LNCaP clone FGC (cell line): ENCODE measurements around the gene PARD6B.

ENCODE experiments used
- DNase-seq: peaks from one replicate; pipeline ENCODE4 v3.0.0-alpha.2; 2011; ENCODE audit warnings: low read depth
- H3K4me3 ChIP-seq: 2 replicates; pipeline ENCODE4 v1.5.1; 2011; ENCODE audit warnings: mild to moderate bottlenecking, low read depth, low read length, control low read depth
- CTCF ChIP-seq: IDR thresholded peaks from 2 replicates; pipeline ENCODE4 v1.5.1; 2012; ENCODE audit warnings: mild to moderate bottlenecking; ENCODE audit not compliant: control insufficient read depth, insufficient read depth; ENCODE audit errors: extremely low read depth

Gene PARD6B

DNA sequence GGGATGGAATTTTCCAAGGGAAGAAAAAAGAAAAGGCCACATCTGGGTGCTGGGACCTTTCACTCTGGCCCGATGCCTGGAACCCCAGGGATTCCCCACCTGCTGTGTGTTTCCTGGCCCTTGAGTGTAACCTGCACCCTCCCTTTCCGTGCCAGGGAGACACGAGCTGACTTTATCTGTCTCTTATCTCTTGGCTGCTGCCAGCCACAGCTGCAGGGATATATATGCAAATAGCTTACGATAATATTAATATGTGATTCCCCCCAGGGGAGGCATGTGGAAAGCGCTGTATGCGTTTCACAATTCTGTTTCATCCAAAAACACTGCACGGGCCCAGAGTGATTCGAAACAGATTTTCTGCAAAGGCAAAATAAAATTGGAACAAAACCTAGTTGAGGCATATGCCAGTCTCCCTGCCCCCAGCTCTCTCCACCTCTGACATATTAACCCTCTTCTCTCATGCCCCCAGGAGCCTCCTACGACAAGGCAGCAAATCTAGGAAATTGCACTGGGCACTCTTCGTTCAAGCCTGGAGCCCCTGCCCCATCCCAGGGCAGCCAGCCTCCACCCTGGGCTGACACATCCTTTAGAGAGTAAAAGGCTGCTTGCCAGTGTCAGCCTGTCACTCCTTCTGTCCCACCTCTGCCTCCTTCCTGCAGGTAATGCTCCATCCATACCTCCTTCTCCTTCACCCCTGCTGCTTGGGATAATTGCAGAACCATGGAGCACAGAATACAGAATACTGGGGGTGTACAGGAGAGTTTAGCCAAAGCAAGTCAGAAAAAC is 41.3 kb upstream of the PARD6B start:
- H3K4me3 ChIP-seq = no peak overlapping the region
- no peak for DNase-seq
- no peak for TF ChIP-seq CTCF

GRCh38 chr20:50690650-50691572 is 40.5 kb upstream of the PARD6B start, which contains the start of gene RIPOR3:
RIPOR3 (minus strand) TSS chr20:50691542; CDS start chr20:50691128, 414 bp downstream.
- no peak for DNase-seq
- H3K4me3 ChIP-seq = no peak within 1 kb of the TSS
- TF ChIP-seq CTCF = no peak

DNA sequence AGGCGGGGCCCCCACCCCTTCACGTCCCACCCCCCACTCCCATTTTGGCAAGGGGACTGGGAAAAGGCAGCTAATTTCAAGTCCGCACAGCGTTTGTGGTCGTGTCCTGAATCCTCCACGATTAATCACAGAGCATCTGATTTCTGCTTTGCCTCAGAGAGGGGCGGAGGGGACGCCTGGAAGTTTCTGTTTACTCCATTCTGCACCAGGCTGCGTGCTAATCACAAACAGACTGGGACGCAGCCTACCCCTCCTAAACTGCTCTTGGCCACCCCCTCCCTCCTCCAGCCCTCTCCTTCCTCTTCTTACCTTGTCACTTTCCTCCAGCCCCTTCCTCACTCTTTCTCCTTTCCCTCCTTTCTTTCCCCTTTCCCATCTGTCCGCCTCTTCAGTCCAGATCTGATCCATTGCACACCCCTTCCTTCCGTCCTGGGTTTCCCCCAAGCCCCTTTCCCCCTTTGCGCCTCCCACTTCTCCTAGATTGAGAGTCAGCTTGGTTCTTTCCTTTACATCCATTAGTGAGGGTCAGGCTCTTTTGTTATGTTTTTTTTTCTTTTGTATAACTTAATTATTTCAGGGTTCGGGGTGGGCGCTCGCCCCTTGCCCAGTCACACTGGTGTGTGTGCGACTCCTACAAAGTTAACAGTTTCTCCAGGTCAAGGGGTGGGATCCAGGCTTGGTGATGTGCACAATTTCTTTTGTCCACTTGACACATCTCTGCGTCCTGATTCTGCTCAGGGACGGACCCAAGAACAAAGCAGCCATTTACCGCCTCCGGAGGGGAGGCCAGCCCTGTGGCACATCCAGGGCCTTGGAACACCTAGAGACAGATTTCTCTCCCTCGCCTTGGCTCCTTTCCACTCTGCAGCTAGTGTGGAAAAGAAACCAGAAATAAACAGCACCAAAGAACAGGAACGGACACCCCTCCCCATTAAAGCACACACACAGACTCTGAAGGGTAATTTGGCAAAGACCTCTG is 39.5 kb upstream of the PARD6B start:
- no peak overlapping the region for H3K4me3 ChIP-seq
- TF ChIP-seq CTCF = no peak
- DNase-seq = no peak

GRCh38 chr20:50692552-50692933 is 38.8 kb upstream of the PARD6B start:
- no peak for DNase-seq
- no peak overlapping the region for H3K4me3 ChIP-seq
- TF ChIP-seq CTCF = no peak

DNA sequence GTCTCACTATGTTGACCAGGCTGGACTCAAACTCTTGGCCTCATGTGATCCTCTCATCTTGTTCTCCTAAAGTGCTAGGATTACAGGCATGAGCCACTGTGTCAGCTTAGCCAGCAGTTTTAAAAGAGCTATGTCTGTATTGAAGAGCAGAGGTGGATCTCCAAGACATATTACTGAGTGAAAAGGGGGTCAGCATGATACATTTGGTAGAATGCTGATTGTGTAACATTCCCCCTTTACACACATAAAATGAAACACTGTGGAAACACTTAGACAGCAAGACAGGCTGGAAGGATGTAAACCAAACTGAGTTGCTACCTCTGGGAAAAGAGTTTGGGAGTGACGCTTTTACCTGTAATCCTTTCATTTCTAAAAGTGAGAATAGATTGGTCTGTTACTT is 38.4 kb upstream of the PARD6B start:
- no peak for TF ChIP-seq CTCF
- DNase-seq = no peak
- H3K4me3 ChIP-seq = no peak overlapping the region
